SKM-1 (cell line): ENCODE data around the gene DSCAML1.

ENCODE experiments used
- DNase-seq: peaks from one replicate; lab custom pipeline; 2025; ENCODE audit not compliant: unreplicated experiment; lab: John Stamatoyannopoulos, UW

The DSCAML1 gene

GRCh38 chr11:117559698-117560097 is 237.3 kb downstream of the DSCAML1 start:
- no peak for DNase-seq

DNA sequence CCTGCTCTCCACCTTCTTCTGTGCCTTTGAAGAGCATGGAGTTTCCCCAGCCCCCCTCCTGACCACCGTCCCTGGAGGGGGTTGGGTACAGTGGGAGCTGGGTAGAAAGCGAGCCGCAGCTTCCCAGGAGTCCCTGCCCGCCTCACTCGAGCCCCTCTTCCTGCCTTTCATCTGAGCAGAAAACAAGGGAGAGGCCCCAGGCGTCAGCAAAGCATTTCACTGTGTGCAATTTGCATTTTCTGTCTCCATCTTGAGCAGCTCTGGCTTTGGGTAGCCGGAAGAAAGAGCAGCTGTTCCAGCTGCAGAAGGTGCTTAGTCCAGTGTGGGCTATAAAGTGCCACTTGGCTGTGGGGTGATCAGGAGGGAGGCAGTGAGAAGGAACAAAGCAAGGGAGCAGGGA is 239.7 kb downstream of the DSCAML1 start:
- DNase-seq: no peak

- no peak for DNase-seq
These were observed 242.2 kb downstream of the DSCAML1 start for GRCh38 chr11:117554601-117555333.

DNA sequence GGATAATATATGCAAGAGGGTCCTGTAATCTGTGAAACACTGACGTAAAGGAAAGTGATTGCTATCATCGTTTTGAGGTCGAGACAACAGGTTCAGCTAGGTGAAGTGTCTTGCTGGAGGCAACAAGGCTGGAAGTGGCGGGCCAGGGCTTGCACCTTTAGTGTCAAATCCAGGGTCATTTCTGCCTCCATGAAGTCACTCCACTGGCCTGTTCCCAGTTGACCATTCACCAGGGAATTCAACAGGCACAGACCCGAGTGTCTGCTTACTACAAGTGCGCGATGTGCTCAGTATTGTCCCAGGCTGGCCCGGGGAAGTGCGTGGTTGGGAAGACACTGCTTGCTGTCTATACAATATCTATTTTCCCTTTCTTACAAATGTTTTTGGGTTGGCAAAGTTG is 244.4 kb downstream of the DSCAML1 start:
- no peak for DNase-seq

- DNase-seq: no peak
These were observed 245.2 kb downstream of the DSCAML1 start for GRCh38 chr11:117551761-117552343.

GRCh38 chr11:117550466-117550865 is 246.6 kb downstream of the DSCAML1 start:
- DNase-seq: no peak

- DNase-seq: no peak
These were observed 247.6 kb downstream of the DSCAML1 start for GRCh38 chr11:117549417-117549816.

DNA sequence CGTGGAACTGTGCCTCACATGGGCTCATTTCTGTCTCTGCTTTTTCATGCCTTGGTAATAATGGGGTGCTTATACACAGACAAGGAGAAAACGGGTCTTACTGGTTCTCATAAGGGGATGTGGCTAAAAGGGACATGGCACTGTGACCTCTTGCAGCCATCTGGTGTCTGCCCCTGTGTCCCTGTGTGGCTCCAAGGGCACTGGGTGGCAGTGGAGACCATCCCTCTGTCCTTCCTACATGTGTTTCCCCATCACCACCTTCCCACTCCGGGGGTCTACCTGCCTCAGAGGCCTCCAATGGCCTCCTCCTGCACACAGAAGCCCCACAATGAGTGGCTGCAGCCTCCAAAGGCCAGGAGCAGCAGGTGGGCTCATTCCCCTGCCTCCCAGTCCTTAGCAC is 248.1 kb downstream of the DSCAML1 start:
- DNase-seq: no peak

- no peak for DNase-seq
These were observed 249.1 kb downstream of the DSCAML1 start for GRCh38 chr11:117547946-117548345.

- DNase-seq: no peak
These were observed 249.7 kb downstream of the DSCAML1 start for GRCh38 chr11:117547195-117547850.

DNA sequence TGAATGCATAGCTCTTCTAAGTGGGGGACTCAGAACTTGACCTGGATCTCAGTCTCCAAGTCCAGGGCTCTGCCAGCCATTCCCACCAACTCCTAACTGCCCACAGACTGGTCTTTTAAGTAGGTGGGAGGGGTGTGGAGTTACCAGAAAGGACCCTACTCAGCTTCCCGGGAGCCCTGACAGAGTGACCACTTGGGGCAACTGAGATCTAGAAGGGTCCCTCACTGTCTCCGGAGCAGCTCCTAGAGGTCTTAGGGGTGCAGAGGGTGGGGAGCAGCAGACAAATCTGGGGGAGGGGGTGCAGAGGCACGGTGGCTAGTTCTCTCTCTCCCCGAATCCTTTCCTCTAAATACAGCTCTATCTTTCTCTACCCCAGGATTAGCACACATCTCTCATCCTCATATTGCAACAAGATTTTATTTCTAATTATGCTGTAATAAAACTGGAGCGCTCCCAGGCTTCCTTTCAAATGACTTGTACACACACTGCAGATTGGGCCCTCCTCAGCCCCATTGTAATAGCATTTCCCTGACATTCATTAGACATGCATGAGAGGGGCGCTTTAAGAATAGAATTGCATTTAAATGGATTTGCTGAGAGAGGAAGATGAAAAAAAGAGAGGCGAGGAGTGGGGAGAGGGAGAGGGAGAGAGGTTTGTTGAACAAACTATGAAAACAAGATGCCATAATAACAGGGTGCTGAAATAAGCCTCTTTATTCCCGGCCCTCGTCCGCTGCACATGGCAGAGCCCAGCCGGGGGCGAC is 250.4 kb downstream of the DSCAML1 start:
- no peak for DNase-seq

- DNase-seq: no peak
These were observed 251.3 kb downstream of the DSCAML1 start for GRCh38 chr11:117545706-117546105.

GRCh38 chr11:117544130-117544800 is 252.8 kb downstream of the DSCAML1 start:
- no peak for DNase-seq

DNA sequence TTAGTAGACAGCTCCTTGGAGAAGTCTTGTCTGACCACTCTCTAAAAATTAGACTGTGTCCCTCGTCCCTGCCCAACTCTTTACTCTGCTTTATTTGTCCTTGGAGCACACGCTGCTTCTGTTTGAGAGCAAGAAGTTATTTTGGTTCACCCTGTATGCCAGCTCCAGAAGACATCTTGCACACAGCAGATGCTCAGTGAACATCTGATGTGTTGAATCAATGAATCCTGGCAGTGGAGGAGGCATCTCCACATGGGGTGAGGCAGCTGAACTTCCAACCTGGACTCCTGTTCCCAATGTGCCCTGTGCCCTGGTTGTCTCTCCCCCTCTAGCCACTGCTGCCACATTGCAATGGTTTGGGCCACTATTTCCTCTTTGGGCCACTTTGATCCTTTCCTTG is 255.8 kb downstream of the DSCAML1 start:
- DNase-seq: no peak

- no peak for DNase-seq
These were observed 258.5 kb downstream of the DSCAML1 start for GRCh38 chr11:117538263-117539135.

DNA sequence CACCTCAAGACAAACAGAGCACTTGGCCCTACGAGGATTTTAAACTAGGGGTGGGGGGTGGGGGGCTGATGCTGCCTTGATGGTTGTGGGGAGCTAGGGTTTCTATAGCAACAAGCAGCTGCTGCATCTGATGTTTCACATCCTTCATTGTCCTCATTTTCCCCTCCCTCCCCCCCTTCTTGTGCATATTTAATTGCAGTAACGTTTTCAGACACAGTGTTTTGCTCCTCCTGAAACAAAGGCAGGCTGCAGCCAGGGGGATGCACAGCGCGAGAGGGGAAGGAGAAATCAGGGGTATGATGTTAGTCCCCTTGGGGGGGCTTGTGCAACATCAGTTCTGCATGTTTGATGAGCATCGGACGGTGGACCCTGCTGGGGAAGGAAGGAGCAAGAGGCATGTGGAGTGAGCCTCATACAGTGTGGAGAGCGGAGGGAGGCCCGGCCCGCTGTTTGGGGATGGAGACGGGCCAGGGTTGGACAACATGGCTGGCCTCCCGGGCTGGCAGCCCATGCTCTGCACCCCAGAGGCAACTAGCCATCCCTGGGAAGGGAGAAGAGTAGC is 261.1 kb downstream of the DSCAML1 start:
- DNase-seq: no peak

GRCh38 chr11:117535201-117535849 is 261.7 kb downstream of the DSCAML1 start:
- DNase-seq: peak; percentile 43

DNA sequence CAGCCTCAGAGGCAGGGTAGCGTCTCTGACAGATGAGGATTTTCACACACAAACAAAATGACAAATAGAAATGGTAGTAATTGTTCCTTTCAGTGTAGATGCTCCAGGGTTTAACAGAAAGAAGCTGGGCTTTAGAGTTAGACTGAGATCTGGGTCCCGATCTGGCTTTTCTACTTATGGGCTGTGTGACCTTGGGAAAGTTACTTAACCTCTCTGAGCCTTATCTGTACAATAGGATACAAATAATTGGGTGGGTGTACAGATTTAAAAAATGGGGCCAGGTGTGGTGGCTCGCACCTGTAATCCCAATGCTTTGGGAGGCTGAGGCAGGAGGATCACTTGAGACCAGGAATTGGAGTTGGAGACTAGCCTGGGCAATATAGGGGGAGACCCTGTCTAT is 264.4 kb downstream of the DSCAML1 start:
- no peak for DNase-seq

DNA sequence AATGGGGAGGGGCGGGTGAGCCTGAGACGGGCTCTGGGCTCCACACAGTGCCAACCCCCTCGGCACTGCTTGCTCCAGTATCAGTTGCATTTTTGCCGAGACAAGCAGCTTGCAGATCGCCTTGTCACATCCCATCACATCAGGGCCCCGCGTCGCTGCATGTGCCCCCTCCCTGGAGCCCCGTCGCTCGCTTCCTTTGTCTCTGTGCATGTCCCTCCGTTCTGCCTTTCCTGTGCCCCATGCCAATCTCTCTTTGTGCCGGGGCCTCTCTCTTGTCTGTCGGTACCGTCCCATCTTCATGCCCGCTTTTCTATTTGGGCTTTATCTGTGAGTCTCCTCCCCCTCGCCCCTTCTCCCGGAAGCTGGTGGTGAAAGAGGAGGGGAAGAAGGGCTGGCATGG is 267.2 kb downstream of the DSCAML1 start:
- no peak for DNase-seq
